ENCODE measurements around the gene NPHP4.

Gene NPHP4

GRCh38 chr1:5954964-5955363, 37.3 kb downstream of the NPHP4 start:
- peak overlapping the region; percentile 4; the same call in 1 of the 2 replicates for H3K4me2 ChIP-seq (ENCODE audit: low read depth, low read length)
- no peaks in the 10 kb centered on the region for H3K79me2 ChIP-seq (ENCODE audit: low read length)
- no peaks in the 10 kb centered on the region; the same call in 1 of the 2 replicates for H4K20me1 ChIP-seq (ENCODE audit: insufficient read depth, low read length)
- H2AFZ ChIP-seq (ENCODE audit: low read length), result no peak overlapping the region
- no peaks in the 10 kb centered on the region for H3K9me3 ChIP-seq (replicated peaks; ENCODE audit: insufficient read depth, low read length)
- peaks cover 6% of the 10 kb centered on the region; the same call in 1 of the 2 replicates for H3K4me1 ChIP-seq (ENCODE audit: low read length)
- peak overlapping the region; percentile 35; the same call in 1 of the 2 replicates for H3K27ac ChIP-seq (ENCODE audit: low read length)
- DNase-seq, result peak; percentile 49
- H3K9ac ChIP-seq (ENCODE audit: low read length), result no peak overlapping the region
- no peaks in the 10 kb centered on the region for H3K36me3 ChIP-seq (replicated peaks; ENCODE audit: insufficient read depth, low read length)
- TF ChIP-seq EZH2phosphoT487 (IDR thresholded peaks at IDR 0.05; ENCODE audit: low read length) (no peak), EZH2 (optimal IDR thresholded peaks at IDR 0.05; ENCODE audit: low read depth, low read length) (no peak), CTCF (IDR thresholded peaks at IDR 0.05; ENCODE audit: low read length) (no peak)
- H3F3A ChIP-seq (ENCODE audit: insufficient read depth, low read length), result no peaks in the 10 kb centered on the region
- H3K4me3 ChIP-seq (ENCODE audit: low read length), result no peak overlapping the region
- no peaks in the 10 kb centered on the region for H3K27me3 ChIP-seq (replicated peaks; ENCODE audit: insufficient read depth, low read length)
- no peaks in the 10 kb centered on the region for H3K9me2 ChIP-seq (replicated peaks; ENCODE audit: insufficient read depth, low read length)

GRCh38 chr1:5953386-5953785, 38.8 kb downstream of the NPHP4 start:
- no peak for TF ChIP-seq CTCF (IDR thresholded peaks at IDR 0.05; ENCODE audit: low read length)
- Histone ChIP-seq H3K36me3 (replicated peaks; ENCODE audit: insufficient read depth, low read length) (no peaks in the 10 kb centered on the region), H3K27ac (ENCODE audit: low read length) (no peak overlapping the region)

GRCh38 chr1:5951846-5952410, 40.3 kb downstream of the NPHP4 start:
- H3K27me3 ChIP-seq (replicated peaks; ENCODE audit: insufficient read depth, low read length), result no peaks in the 10 kb centered on the region
- H3K36me3 ChIP-seq (replicated peaks; ENCODE audit: insufficient read depth, low read length), result no peaks in the 10 kb centered on the region
- no peak overlapping the region for H3K27ac ChIP-seq (ENCODE audit: low read length)
- TF ChIP-seq CTCF (IDR thresholded peaks at IDR 0.05; ENCODE audit: low read length), result no peak
- H3K4me1 ChIP-seq (ENCODE audit: low read length), result peaks cover 6% of the 10 kb centered on the region; the same call in 1 of the 2 replicates
- no peaks in the 10 kb centered on the region for H3F3A ChIP-seq (ENCODE audit: insufficient read depth, low read length)
- no peak overlapping the region for H2AFZ ChIP-seq (ENCODE audit: low read length)
- H3K9me2 ChIP-seq (replicated peaks; ENCODE audit: insufficient read depth, low read length), result no peaks in the 10 kb centered on the region
- H3K4me2 ChIP-seq (ENCODE audit: low read depth, low read length), result no peak overlapping the region
- no peaks in the 10 kb centered on the region for H3K9me3 ChIP-seq (replicated peaks; ENCODE audit: insufficient read depth, low read length)
- DNase-seq, result no peak
- H3K79me2 ChIP-seq (ENCODE audit: low read length), result no peaks in the 10 kb centered on the region
- H3K9ac ChIP-seq (ENCODE audit: low read length), result no peak overlapping the region
- no peak overlapping the region for H3K4me3 ChIP-seq (ENCODE audit: low read length)
- no peaks in the 10 kb centered on the region for H4K20me1 ChIP-seq (ENCODE audit: insufficient read depth, low read length)

More at GRCh38 chr1:5953386-5953785, 38.8 kb downstream of the NPHP4 start:
- Histone ChIP-seq H3K4me2 (ENCODE audit: low read depth, low read length) (no peak overlapping the region), H3F3A (ENCODE audit: insufficient read depth, low read length) (no peaks in the 10 kb centered on the region), H3K9me2 (replicated peaks; ENCODE audit: insufficient read depth, low read length) (no peaks in the 10 kb centered on the region), H3K9me3 (replicated peaks; ENCODE audit: insufficient read depth, low read length) (no peaks in the 10 kb centered on the region), H3K4me3 (ENCODE audit: low read length) (no peak overlapping the region), H3K4me1 (ENCODE audit: low read length) (peaks cover 6% of the 10 kb centered on the region; the same call in 1 of the 2 replicates), H3K9ac (ENCODE audit: low read length) (no peak overlapping the region), H3K79me2 (ENCODE audit: low read length) (no peaks in the 10 kb centered on the region), H2AFZ (ENCODE audit: low read length) (no peak overlapping the region), H4K20me1 (ENCODE audit: insufficient read depth, low read length) (no peaks in the 10 kb centered on the region; the same call in 1 of the 2 replicates), H3K27me3 (replicated peaks; ENCODE audit: insufficient read depth, low read length) (no peaks in the 10 kb centered on the region)
- no peak for DNase-seq

Measured in MM.1S (cell line).